GM21367 (cell line): ENCODE measurements around the gene LARGE1.

Experiments
- ATAC-seq: cut with Tn5 transposase; IDR thresholded peaks from one replicate; pipeline ENCODE4 v1.9.1; 2021; ENCODE audit not compliant: unreplicated experiment

LARGE1 gene

GRCh38 chr22:33274214-33275072 lies 645.8 kb downstream of the LARGE1 start:
- ATAC-seq: no peak

- ATAC-seq: no peak
These were observed 647.4 kb downstream of the LARGE1 start for GRCh38 chr22:33272871-33273270.

- ATAC-seq: peak; percentile 11
These were observed 648.1 kb downstream of the LARGE1 start for GRCh38 chr22:33272180-33272579.

- peak; percentile 54 for ATAC-seq
These were observed 648.7 kb downstream of the LARGE1 start for GRCh38 chr22:33271390-33272161.

DNA sequence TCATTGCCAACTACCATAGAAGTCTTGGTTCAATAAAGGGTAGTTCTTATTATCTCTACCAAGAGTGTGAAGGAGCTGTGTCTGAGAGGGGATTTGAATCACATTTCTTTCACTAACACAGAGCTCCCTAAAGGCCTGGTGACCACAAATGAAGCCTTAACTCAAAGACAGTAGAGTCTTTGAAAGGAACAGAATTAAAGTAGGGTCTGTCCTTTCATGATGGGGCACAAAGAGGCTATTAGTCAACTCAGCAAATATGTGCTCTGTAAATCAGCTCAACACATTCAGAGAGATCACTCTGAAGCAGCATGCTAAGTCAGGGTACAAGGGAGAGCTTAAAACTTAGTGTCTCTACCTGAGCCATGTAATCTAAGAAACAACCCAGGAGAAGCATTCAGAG lies 649.7 kb downstream of the LARGE1 start:
- no peak for ATAC-seq

GRCh38 chr22:33261699-33262098 lies 658.6 kb downstream of the LARGE1 start:
- ATAC-seq: no peak

GRCh38 chr22:33260498-33260897 lies 659.8 kb downstream of the LARGE1 start:
- ATAC-seq: no peak

DNA sequence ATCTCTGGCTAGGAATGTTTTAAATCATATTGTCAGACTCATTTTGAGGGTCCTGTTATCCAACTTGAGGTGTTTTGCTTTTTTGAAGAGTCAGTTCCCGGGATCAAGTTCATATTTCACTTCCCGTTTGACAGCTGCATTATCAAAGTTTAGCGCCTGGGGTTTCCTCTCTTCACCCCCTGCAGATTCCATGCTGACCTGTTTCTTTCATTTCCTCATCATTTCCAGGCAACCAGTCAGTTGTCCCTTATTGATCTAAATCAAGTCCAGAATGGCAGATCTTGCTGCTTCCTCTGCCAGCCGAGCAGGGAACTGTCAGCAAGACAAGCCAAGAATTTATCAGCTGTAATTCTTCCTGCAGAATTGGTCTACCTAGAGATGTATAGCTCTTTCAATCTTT lies 664.5 kb downstream of the LARGE1 start:
- ATAC-seq: no peak

DNA sequence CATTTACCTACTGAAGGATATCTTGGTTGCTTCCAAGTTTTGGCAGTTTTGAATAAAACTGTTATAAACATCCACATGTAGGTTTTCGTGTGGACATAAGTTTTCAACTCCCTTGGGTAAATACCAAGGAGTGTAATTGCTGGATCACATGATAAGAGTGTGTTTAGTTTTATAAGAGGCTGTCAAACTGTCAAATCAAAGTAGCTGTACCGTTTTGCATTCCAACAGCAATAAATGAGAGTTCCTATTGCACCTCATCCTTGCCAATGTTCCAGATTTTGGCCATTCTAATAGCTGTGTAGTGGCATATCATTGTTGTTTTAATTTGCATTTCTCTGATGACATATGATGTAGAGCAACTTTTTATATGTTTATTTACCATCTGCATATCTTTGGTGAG lies 671.3 kb downstream of the LARGE1 start:
- no peak for ATAC-seq

- peak; percentile 57 for ATAC-seq
These were observed 672.5 kb downstream of the LARGE1 start for GRCh38 chr22:33247758-33248157.

DNA sequence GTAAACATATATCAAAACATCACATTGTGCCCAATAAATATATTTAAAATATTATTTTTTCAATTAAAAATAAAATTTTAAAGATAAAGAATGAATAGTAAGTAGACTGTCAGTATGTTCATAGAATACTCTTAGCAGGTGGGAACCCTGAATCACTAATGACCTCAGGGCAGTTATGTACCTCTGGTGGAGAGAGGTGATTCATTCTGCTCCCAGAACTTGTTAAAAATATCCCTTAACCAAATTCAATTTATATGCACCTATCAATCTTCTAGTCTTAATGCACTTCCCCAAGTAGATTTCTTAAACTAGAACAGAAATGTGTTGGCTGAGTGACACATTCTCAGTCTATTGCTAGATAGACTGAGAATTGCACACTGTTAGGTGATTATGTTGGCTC lies 678.2 kb downstream of the LARGE1 start:
- no peak for ATAC-seq

GRCh38 chr22:33240888-33241475 lies 679.3 kb downstream of the LARGE1 start:
- no peak for ATAC-seq

DNA sequence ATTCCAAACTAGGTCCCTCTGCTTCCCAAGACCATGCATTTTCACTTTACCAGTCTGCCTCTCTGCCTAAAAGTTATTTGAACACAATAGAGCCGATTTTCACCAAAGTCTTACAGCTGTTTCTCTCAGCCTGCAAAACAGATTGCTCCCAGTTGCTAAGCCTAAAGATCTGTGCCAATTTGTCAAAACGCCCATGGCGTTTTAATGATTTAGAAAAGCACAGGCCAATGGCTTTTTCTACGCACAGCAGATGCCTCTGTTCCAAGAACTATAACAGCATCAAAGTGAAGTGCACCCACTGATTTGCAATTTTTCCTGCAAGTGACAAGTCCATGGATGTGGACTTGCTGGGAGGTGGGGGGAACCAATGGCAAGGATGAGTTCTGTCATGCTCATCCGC lies 688.2 kb downstream of the LARGE1 start:
- ATAC-seq: no peak

GRCh38 chr22:33227791-33228190 lies 692.5 kb downstream of the LARGE1 start:
- no peak for ATAC-seq

DNA sequence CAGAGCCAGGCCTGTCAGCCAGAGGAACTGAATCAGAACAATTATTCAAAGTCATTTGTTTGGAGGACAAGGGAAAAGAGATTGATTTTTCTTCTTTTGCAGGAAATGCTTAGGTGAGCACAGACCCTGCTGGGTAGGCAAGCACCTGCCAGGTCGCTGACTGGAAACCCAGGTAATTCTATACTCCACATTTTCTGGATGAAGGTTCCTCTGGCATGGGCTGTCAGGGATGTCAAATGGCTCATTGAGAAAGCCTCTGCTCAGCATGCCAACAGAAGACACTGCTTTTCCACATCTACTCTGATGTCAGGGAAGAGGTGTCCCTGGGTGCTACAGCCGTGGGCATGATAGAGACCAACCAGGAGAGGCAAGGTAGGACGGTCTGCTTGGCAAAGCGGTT lies 695.4 kb downstream of the LARGE1 start:
- ATAC-seq: no peak
